ENCODE measurements around the gene PPP1R2.

- TF ChIP-seq POLR2AphosphoS5 (IDR thresholded peaks at IDR 0.05; ENCODE audit: borderline replicate concordance, low read depth, low read length) (no peak), EZH2 (IDR thresholded peaks at IDR 0.05) (no peak)
Observed at GRCh38 chr3:195544634-195545033, 1.5 kb upstream of the PPP1R2 start.
